ENCODE measurements around the gene OR2AG2.

DNA sequence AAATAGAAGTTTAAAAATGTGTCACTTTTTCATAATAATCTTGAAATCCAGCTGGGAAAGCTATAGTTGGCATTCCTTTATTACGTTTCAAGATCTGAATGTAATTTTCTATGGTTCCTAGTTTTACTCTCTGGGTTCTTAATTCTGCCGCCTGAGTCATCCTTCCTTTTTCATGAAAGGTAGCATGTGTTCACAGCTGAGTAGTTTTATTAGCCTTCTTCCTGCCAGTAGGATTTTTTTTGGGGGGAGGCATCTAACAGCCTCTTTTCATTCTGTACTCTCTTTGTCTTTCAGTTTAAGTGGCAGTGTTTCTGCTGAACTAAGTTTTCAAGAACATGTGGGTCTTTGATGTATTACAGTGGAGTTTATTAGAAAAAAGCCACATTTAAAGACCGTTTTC is 36.5 kb downstream of the OR2AG2 start:
- TF ChIP-seq, protein P1, sequence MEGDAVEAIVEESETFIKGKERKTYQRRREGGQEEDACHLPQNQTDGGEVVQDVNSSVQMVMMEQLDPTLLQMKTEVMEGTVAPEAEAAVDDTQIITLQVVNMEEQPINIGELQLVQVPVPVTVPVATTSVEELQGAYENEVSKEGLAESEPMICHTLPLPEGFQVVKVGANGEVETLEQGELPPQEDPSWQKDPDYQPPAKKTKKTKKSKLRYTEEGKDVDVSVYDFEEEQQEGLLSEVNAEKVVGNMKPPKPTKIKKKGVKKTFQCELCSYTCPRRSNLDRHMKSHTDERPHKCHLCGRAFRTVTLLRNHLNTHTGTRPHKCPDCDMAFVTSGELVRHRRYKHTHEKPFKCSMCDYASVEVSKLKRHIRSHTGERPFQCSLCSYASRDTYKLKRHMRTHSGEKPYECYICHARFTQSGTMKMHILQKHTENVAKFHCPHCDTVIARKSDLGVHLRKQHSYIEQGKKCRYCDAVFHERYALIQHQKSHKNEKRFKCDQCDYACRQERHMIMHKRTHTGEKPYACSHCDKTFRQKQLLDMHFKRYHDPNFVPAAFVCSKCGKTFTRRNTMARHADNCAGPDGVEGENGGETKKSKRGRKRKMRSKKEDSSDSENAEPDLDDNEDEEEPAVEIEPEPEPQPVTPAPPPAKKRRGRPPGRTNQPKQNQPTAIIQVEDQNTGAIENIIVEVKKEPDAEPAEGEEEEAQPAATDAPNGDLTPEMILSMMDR (IDR thresholded peaks at IDR 0.05; ENCODE audit: poor library complexity, severe bottlenecking), result no peak
- TF ChIP-seq POLR2AphosphoS5 (IDR thresholded peaks at IDR 0.05), result no peak

All from neural cell (in vitro differentiated cells).